ENCODE data around the gene KLHL29. TPM values are rescaled to one million over a fixed set of nuclear protein-coding genes. Genes with fewer than 3 reads are reported as not detected.

Gene KLHL29
- total RNA-seq, 1 experiment from 2014 or later, result 7.7 TPM

- Histone ChIP-seq H3K36me3 (ENCODE audit: control insufficient read depth, insufficient read depth, low read length) (no peaks in the 10 kb centered on the region), H3K4me3 (ENCODE audit: low read depth in 2 of 2, low read length in 2 of 2) (no peak overlapping the region), H3K9me3 (ENCODE audit: control insufficient read depth, insufficient read depth, low read depth, low read length) (no peaks in the 10 kb centered on the region), H3K27me3 (ENCODE audit: control insufficient read depth, insufficient read depth, low read length) (no peaks in the 10 kb centered on the region), H3K4me1 (ENCODE audit: control insufficient read depth, insufficient read depth, low read length) (no peaks in the 10 kb centered on the region; the same call in 1 of the 2 replicates), H3K27ac (ENCODE audit: low read length) (no peak overlapping the region)
- TF ChIP-seq SIN3A (IDR thresholded peaks at IDR 0.05; ENCODE audit: borderline replicate concordance, insufficient read depth, low read depth, low read length), result no peak
- ChIA-PET CTCF (interaction anchor here (0.6 kb wide), 1 partner anchor 790 kb away, joined by 3 read pairs; no protein-coding TSS in a partner anchor), POLR2A (no interaction called here)
- no TSS peak for BruUV-seq (replicated peaks)
- ATAC-seq (no peak), DNase-seq (ENCODE audit: low read depth, low spot score) (no peak)
- intact Hi-C loops (cut with micrococcal nuclease; ENCODE audit: unreplicated experiment) (no loop called here), in situ Hi-C loops (cut with HindIII; ENCODE audit: low pct_unique_long_range_greater_than_20kb, low sequenced_read_pairs) (no loop called here)
Observed at GRCh38 chr2:23482607-23483006, 97.6 kb downstream of the KLHL29 start.

- ChIA-PET POLR2A (no interaction called here), CTCF (no interaction called here)
- no peak for ATAC-seq
- no TSS peak for BruUV-seq (replicated peaks)
- intact Hi-C loops (cut with micrococcal nuclease; ENCODE audit: unreplicated experiment) (no loop called here), in situ Hi-C loops (cut with HindIII; ENCODE audit: low pct_unique_long_range_greater_than_20kb, low sequenced_read_pairs) (no loop called here)
- Histone ChIP-seq H3K4me1 (ENCODE audit: control insufficient read depth, insufficient read depth, low read length) (no peaks in the 10 kb centered on the region; the same call in 1 of the 2 replicates), H3K27ac (ENCODE audit: low read length) (no peak overlapping the region), H3K4me3 (ENCODE audit: low read depth in 2 of 2, low read length in 2 of 2) (no peak overlapping the region), H3K36me3 (ENCODE audit: control insufficient read depth, insufficient read depth, low read length) (no peaks in the 10 kb centered on the region), H3K9me3 (ENCODE audit: control insufficient read depth, insufficient read depth, low read depth, low read length) (no peaks in the 10 kb centered on the region), H3K27me3 (ENCODE audit: control insufficient read depth, insufficient read depth, low read length) (no peaks in the 10 kb centered on the region)
- DNase-seq (ENCODE audit: low read depth, low spot score), result no peak
- no peak for TF ChIP-seq POLR2AphosphoS5 (IDR thresholded peaks at IDR 0.05; ENCODE audit: low read depth, low read length)
- no peak for TF ChIP-seq CTCF (IDR thresholded peaks at IDR 0.05)
- TF ChIP-seq TCF7L2 (IDR thresholded peaks at IDR 0.05; ENCODE audit: low read depth, low read length), result no peak
- no peak for TF ChIP-seq REST (IDR thresholded peaks at IDR 0.05; ENCODE audit: insufficient read depth in 1 of 2, low read depth in 2 of 2, low read length in 1 of 2)
- TF ChIP-seq SIN3A (IDR thresholded peaks at IDR 0.05; ENCODE audit: borderline replicate concordance, insufficient read depth, low read depth, low read length), result no peak
Observed at GRCh38 chr2:23483791-23484190, 98.8 kb downstream of the KLHL29 start.

GRCh38 chr2:23484275-23484674, 99.3 kb downstream of the KLHL29 start:
- TF ChIP-seq SIN3A (IDR thresholded peaks at IDR 0.05; ENCODE audit: borderline replicate concordance, insufficient read depth, low read depth, low read length) (no peak), REST (IDR thresholded peaks at IDR 0.05; ENCODE audit: insufficient read depth in 1 of 2, low read depth in 2 of 2, low read length in 1 of 2) (no peak), CTCF (IDR thresholded peaks at IDR 0.05) (no peak), POLR2AphosphoS5 (IDR thresholded peaks at IDR 0.05; ENCODE audit: low read depth, low read length) (no peak), TCF7L2 (IDR thresholded peaks at IDR 0.05; ENCODE audit: low read depth, low read length) (no peak)
- CTCF ChIA-PET, result no interaction called here
- POLR2A ChIA-PET, result no interaction called here
- DNase-seq (ENCODE audit: low read depth, low spot score) (no peak), ATAC-seq (no peak)
- Histone ChIP-seq H3K4me3 (ENCODE audit: low read depth in 2 of 2, low read length in 2 of 2) (no peak overlapping the region), H3K36me3 (ENCODE audit: control insufficient read depth, insufficient read depth, low read length) (no peaks in the 10 kb centered on the region), H3K9me3 (ENCODE audit: control insufficient read depth, insufficient read depth, low read depth, low read length) (no peaks in the 10 kb centered on the region), H3K27me3 (ENCODE audit: control insufficient read depth, insufficient read depth, low read length) (no peaks in the 10 kb centered on the region), H3K4me1 (ENCODE audit: control insufficient read depth, insufficient read depth, low read length) (no peaks in the 10 kb centered on the region; the same call in 1 of the 2 replicates), H3K27ac (ENCODE audit: low read length) (no peak overlapping the region)
- no TSS peak for BruUV-seq (replicated peaks)
- intact Hi-C loops (cut with micrococcal nuclease; ENCODE audit: unreplicated experiment), result no loop called here
- in situ Hi-C loops (cut with HindIII; ENCODE audit: low pct_unique_long_range_greater_than_20kb, low sequenced_read_pairs), result no loop called here

All from Panc1 (cell line).